ENCODE measurements around the gene CORO6. TPM values are rescaled to one million over a fixed set of nuclear protein-coding genes. Genes with fewer than 3 reads are reported as not detected.

CORO6 gene
- total RNA-seq, 1 donor from 2014 or later: 1.9 TPM

DNA sequence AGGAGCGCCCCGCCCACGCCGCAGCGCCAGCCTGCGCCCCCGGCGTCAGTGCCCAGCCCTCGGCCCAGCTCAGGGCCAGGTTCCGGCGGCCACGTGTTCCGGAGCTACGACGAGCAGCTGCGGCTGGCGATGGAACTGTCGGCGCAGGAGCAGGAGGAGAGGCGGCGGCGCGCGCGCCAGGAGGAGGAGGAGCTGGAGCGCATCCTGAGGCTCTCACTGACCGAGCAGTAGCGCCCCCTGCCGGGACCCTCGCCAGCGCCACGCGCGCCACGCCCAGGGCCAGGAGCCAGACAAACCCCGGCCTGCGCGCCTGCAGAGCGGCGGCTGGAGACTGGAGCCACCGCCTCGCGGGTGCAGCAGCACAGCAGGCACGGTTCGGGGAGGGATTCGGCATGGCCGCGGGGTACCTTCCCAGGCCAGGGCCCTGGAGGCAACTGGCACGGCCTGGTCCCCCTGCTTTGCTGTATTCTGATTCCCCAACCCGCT, 9.3 kb downstream of the CORO6 start:
- DNase-seq (ENCODE audit: low spot score): peak; percentile 92

DNA sequence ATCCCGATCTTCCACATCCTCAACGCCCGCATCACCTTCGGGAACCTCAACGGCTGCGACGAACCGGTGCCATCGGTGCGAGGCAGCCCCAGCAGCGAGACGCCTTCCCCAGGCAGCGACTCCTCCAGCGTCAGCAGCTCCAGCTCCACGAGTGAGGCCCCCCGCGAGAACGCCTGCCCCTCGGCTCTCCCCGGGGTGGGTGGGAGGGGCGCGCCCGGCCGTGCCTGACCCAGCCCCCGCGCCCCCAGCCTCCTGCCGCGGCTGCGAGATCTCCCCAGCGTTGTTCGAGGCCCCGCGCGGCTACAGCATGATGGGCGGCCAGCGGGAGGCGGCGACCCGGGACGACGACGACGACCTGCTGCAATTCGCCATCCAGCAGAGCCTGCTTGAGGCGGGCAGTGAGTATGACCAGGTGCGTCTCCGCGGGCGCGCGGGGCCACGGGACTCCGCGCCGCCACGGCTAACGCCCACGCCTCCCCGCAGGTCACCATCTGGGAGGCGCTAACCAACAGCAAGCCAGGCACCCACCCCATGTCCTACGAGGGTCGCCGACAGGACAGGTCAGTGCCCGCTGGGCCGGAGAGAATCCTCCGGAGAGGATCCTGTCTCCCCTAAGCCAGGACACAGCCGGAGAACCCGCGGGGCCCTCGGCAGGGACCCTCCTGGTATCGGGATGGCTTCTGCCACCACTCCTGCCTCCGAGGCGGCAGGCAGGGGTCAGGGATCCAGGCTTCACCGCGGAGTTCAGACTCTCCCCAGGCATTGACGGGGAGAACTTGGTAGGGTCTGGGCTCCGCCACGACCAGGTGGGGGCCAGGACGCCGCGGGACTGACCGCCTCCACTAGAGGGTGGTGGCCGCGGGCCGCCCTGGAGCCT, 10.1 kb downstream of the CORO6 start:
- no peak for DNase-seq (ENCODE audit: low spot score)

GRCh38 chr17:29612094-29612403, 10.7 kb downstream of the CORO6 start:
- no peak for DNase-seq (ENCODE audit: low spot score)

DNA sequence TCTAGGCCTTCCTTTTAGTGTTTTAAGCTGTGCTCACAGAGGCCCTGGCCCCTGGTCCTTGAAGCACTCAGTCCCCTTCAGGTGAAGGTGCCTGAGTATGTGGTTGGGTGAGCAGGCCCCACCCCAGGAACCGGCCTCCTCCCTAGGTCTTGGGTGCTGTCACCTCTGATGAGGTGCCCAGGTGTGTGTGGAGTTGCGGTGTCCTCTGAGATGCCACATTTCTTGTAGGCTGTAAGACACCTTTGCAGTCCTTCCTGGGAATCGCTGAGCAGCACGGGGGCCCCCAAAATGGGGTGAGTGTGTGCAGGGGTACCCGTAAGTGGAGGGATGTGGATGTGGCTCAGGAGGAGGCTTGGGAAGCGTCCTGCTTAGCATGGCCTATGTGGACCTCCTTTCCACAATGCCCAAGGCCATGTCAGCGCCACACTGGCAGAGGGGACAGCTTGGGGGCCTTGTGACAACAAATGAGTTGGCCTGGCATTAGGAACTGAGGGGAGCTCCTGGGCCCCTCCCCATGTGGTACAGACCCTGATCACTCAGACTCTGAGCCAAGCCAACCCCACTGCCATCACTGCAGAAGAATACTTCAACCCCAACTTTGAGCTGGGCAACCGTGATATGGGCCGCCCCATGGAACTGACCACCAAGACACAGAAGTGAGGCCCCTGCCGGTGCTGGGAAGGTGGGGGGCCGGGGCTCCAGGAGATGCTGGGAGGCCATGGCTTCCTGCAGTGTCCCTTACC, 11.2 kb downstream of the CORO6 start:
- DNase-seq (ENCODE audit: low spot score): no peak

DNA sequence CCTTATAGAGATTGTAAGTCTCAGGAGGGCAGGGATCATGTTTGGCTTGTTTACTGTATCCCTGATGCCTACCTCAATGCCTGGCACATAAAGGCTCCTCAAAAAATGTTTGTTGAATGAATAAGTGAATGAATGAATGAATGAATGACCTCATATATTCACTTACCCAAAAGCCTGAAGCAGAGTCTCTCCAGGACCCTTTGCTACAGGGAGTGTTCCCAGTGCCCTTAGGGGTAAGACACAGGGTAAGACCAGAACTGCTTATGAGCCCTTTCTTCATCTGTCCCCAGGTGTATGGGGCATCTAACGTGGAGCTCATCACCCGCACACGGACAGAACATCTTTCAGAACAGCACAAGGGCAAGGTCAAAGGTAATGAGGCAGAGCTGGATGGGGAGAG, 12.3 kb downstream of the CORO6 start:
- no peak for DNase-seq (ENCODE audit: low spot score)

DNA sequence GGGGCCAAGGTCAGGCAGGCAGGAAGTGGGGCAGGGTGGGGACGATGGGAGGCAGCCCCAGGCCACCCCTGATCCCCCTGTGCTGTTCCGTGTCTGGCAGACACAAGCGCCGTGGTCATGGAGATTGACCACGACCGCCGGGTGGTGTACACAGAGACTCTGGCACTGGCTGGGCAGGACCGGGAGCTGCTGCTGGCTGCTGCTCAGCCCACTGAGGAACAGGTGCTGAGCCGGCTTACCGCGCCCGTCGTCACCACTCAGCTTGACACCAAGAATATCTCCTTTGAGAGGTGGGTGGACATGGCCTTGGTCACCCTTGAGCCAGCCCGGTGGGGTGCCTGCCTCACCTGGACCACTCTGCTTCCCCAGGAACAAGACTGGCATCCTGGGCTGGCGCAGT, 13.7 kb downstream of the CORO6 start:
- no peak for DNase-seq (ENCODE audit: low spot score)

GRCh38 chr17:29607557-29608195, 15.0 kb downstream of the CORO6 start:
- no peak for DNase-seq (ENCODE audit: low spot score)

GRCh38 chr17:29603109-29603674, 19.5 kb downstream of the CORO6 start:
- DNase-seq (ENCODE audit: low spot score): no peak

GRCh38 chr17:29597361-29598172, 25.1 kb downstream of the CORO6 start:
- DNase-seq (ENCODE audit: low spot score): no peak

DNA sequence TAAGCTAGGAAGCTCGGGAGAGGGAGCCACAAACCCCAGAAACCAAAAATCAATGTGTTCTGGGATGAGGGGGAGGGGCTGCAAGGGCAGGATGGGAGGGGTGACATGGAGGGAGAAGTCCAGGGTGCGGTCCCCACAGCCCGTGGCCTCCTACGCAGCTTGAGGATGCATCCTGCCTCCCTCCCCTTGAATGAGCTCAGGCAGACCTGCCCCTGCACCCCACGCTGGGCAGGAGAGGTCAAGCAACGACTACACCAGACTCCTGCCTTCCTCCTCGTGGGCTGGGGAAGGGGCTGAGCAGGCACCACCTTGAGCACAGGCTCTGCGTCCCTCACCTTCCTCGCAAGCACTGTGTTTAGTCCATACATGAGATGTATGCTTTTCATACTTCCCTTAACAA, 25.9 kb downstream of the CORO6 start:
- DNase-seq (ENCODE audit: low spot score): no peak

- no peak for DNase-seq (ENCODE audit: low spot score)
Observed at GRCh38 chr17:29595943-29596774, 26.6 kb downstream of the CORO6 start.

GRCh38 chr17:29595107-29595942, 27.4 kb downstream of the CORO6 start:
- no peak for DNase-seq (ENCODE audit: low spot score)

DNA sequence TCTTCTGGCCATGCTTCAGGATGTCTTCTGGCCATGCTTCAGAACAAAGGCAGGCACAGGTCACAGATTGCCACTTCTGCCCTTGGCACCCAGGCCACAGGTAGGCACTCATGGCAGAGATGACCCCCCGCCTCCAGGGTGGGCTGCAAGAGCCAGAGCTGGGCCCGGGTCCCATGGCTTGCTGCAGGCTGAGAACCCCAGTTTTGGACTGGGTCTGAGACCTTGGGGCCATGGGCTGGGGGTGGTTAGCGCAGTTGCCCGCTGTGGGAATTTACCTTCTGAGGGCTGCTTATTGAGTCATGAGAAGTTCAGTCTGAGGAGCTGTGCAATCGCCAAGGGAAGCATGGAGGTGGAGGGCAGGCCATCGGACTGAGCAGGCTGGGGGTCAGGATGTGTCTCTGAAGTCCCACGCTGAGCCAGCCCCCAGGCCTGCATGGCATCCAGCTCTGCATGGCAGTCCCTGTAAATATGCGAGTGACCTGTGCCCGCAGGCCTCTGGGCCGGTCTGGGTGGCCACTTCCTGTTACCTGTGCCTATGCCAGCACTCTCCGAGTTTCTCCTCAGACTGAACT, 28.1 kb downstream of the CORO6 start:
- DNase-seq (ENCODE audit: low spot score): no peak

- DNase-seq (ENCODE audit: low spot score): no peak
Observed at GRCh38 chr17:29593591-29594518, 28.9 kb downstream of the CORO6 start.

DNA sequence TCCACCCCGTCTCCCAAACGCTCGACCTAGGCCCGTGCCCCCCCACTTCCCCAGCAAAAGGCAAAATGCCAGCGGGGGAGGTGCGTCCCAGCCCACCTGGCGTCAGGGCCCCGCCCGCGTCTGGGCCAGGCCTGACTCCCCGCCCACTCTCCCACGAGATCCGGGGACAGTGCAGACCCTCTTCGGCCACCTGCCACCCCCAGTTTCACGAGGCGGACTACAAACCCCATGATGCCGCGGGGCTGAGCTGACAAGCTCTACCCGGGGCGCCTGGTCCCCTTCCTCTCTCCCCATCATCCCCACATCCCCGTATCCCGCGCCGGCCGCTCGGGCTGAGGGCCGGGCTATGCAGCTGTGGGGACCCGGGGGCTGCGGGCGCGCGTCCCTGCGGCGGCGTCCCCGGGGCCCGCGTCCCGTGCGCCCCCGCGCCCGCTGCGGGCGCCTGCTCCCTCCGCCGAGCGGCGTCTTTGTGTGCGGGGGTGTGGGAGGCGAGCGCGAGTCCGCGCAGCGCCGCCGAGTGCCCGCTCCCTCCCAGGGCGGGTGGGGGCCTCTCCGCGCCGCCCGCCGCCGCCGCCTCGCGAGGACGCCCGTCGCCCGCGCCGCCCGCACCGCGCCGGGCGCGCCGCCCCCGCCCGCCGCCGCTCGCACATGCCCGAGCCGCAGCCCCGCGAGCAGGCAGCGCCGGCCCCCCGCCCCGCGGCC, 29.7 kb downstream of the CORO6 start, which contains the start of gene ANKRD13B:
ANKRD13B (plus strand) TSS at position 283 of the 702 bp plus-strand sequence. CDS start 490 bp downstream, outside the sequence.
- no peak for DNase-seq (ENCODE audit: low spot score)

GRCh38 chr17:29591737-29592608, 30.7 kb downstream of the CORO6 start:
- peak; percentile 91 for DNase-seq (ENCODE audit: low spot score)
